Superior temporal gyrus (tissue), 1 donor: ENCODE measurements around the gene KCNH1.
A peak's percentile ranks its signal among the peaks of the same experiment; 100 is the strongest.

ENCODE experiments used
- DNase-seq: peaks from one replicate; pipeline ENCODE4 v3.0.0-alpha.2; 2016; ENCODE audit errors: extremely low spot score

The KCNH1 gene

DNA sequence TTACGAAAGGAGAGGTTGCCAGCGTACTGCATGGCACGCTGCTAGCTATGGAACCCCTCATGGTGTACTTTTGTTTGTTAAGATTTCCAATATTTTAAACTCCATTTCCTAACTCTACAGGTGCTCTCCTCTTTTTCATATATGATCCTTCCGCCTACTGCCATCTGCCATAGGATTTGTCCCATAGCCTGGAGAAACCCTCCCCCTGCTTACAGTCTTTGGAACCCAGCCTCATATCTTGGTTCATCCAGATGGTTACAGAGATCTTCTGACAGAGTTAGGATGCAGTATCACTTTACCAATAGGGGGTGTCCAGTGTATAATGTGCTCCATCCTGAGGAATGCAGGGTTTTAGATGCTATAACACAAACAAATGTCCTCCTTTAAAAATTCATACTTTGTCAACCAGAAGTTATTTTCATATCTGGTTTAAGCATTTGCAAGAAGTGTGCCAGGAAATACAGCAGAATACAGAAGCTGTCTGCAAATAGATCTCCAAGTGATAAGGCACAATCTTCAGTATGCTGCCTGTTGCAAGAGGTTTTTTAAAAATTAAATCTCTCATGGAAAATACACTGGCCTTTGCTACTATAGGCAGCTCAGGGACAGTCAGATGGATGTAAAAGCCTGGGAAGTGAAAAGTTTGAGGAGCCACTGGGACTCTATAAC is 377.8 kb downstream of the KCNH1 start:
- no peak for DNase-seq

GRCh38 chr1:210754878-210755665 is 378.9 kb downstream of the KCNH1 start:
- peak; percentile 66 for DNase-seq

DNA sequence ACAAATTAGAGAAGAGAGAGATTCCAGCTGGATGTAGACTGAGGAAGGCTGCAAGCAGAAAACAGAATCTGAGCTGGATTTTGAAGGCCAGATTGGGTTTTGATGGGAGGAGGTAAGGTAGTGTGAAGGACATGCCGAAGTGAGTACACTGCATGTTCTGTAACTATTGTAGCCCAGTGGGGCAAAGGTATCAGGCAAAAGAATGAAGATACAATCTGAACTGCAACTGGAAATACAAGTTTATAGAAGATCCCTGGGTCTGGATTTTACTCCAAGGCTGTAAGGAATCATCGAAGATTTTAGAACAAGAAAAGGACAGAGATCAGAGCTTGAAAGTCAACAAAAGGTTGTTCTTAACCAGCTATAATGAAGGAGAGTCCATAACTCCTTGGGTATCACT is 382.0 kb downstream of the KCNH1 start:
- DNase-seq, result no peak

DNA sequence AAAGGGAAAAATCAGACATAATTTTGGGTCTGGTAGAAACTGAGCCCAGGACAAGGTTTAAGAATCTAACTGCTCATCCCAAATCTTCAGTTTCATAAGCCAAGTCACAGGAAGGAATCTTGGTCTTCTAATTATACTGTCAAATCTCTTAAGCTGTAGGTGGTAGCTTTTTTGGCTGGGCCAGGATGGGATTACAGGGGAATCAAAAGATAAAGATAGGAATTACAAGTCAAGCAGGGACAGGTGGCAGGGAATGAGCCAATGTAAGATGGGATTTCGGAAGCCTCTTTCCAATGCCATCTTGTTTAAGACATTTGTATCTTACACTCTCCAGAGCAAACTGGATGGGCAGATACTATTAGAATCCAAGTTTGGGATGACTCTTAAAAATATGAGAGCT is 383.5 kb downstream of the KCNH1 start:
- DNase-seq, result no peak

- no peak for DNase-seq
Measured at GRCh38 chr1:210748796-210749195, 385.2 kb downstream of the KCNH1 start.

GRCh38 chr1:210747890-210748289 is 386.1 kb downstream of the KCNH1 start:
- no peak for DNase-seq

DNA sequence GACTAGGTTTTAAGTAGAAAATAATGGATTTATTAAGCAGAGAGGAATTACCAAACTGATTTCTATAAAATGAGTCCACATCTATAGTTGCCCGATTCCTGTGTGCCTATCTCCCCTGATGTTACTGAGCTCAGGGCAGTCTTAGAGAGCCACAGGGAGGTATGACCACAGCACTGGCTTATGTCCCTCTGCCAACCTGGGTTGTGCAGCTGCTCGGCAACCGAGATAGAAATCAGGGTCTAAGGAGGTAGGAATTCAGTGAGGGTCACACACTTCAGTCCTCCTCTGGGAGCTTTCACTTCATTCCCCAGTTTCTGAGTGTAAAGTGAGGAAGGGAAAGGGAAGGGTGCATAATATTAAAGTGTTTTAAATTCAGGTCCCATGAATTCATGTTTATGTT is 386.8 kb downstream of the KCNH1 start:
- DNase-seq, result no peak

- no peak for DNase-seq
Measured at GRCh38 chr1:210746024-210746731, 387.8 kb downstream of the KCNH1 start.

DNA sequence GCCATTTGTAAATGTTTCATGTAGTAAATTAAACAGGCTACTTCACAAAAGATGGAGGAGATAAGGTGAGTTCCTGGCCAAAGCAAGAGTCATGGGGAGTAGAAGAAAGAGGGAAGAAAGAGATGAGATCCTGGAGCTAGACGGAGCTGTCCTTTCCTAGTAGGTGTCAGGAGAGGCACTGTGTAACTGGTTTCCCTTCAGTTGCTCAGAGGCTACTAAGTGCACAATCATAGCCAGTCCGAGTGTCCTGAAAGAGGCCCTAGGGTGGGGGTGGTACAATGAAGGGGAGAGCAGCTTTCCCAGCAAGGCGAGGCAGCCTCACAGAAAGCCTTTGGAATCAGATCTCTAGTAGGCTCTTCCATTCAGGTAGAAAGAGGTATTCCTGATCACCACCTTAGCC is 390.9 kb downstream of the KCNH1 start:
- DNase-seq, result no peak

DNA sequence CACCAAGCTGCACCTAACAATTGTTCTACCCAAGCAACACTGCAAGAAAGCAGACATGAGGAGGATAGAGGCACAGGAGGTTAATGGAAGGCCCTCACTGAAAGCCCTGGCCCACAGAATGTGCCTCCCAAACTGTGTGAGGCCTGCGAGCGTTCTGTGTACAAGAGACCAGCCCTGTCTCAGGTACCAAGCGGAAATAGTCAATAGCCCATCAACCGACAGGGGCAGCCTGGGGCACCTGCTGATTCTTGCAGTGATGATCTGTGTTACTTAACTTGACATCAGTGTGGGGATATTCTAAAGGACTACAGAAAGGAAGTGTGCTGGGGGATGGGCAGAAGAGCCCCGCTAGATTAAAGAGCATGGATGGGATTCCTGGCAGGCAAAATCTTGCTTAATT is 392.4 kb downstream of the KCNH1 start:
- DNase-seq, result no peak

DNA sequence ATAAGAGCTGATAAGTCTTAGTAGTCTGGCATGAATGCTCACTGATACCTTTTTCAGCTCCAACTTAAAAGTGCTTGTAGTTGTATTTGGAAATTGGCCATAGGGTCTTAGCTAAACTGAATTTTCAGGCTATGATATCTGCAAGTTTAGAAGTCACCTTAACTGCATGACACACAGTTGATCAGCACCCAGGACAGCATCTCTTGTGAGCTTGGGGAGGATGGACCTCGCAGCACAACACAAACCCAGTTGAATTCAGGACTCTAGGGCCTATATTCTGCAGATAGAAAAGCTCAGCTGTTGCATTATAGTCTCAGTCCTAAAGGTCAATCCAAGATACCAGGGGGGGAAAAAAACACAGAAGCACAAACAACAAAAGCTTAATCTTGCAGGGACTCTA is 394.3 kb downstream of the KCNH1 start:
- DNase-seq, result no peak

- DNase-seq, result no peak
Measured at GRCh38 chr1:210738256-210738655, 395.7 kb downstream of the KCNH1 start.

GRCh38 chr1:210736713-210737112 is 397.2 kb downstream of the KCNH1 start:
- no peak for DNase-seq

- DNase-seq, result no peak
Measured at GRCh38 chr1:210731597-210731996, 402.4 kb downstream of the KCNH1 start.

DNA sequence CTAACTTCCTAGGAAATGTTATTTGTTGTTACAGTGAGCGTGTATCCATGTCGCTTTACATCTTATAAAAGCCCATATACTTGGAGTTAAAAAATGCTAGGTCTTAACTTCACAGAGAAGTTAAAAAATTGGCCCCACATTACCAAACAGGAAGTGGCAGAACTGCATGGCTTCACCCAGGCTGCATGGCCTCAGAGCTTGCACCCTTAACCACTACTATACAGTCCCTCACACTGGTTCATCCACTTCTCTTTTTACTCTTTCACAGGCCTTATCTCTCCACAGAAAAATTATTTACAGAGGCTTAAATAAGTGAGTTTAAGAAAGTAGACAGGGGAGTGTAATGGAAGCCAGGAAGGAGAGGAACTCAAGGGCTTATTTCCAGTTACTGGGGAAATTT is 402.8 kb downstream of the KCNH1 start:
- DNase-seq, result no peak

DNA sequence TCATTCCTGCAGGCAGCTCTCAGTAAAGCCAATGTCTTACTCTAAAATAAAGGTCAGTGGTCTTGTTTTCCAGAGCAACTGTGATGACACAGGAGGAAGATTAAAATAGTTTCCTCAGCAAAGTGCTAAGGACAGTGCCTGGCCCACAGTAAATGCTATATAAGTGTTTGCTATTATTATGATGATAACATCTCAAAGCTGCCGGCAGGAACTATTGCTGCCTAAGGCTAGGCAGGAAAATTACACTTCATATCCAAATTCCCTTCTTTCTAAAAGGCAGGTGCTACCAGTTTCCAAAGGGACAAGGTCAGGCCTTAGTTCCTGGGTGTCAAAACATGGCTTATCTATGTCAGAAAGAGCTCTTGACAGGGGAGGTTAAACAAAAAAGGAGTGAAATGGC is 403.9 kb downstream of the KCNH1 start:
- DNase-seq, result no peak

- no peak for DNase-seq
Measured at GRCh38 chr1:210728437-210729149, 405.4 kb downstream of the KCNH1 start.

DNA sequence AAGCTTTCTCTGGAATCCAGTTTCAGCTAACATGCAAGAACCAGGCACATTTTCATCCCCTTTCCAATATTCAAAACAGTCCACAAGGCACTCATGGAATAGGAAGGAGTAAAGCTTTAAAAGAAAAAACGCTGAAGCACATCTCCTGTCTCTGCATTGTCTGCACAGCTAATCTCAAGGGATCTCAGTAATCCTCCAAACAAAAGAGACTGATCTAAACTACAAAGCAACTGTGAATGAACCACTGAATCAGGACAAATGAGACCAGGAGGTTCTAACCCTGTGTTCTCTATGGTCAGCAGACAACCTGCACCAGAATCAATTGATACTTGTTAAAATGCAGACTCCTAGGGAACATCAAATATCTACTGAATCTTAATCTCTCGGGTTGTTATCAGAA is 406.2 kb downstream of the KCNH1 start:
- DNase-seq, result no peak

DNA sequence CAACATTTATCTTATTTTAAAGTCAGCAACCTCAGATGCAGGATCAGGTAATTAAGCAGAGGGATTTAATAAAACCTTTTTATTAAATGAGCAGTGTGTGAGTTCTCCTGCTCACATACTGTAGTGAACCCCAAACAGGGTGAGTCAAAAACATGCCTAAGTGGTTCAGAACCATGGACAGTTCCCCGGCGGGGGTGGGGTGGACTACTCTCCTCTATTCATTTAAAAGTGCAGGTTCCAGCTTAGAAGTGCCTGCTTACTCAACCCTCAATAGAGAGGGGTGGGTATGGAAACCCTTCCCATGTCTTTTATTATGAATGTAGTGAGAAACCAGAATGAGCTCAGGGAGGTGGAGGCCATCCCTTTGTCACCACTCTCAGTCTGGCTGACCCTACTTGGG is 407.3 kb downstream of the KCNH1 start:
- no peak for DNase-seq

GRCh38 chr1:210724768-210725167 is 409.2 kb downstream of the KCNH1 start:
- DNase-seq, result no peak

GRCh38 chr1:210723646-210724045 is 410.3 kb downstream of the KCNH1 start:
- no peak for DNase-seq

DNA sequence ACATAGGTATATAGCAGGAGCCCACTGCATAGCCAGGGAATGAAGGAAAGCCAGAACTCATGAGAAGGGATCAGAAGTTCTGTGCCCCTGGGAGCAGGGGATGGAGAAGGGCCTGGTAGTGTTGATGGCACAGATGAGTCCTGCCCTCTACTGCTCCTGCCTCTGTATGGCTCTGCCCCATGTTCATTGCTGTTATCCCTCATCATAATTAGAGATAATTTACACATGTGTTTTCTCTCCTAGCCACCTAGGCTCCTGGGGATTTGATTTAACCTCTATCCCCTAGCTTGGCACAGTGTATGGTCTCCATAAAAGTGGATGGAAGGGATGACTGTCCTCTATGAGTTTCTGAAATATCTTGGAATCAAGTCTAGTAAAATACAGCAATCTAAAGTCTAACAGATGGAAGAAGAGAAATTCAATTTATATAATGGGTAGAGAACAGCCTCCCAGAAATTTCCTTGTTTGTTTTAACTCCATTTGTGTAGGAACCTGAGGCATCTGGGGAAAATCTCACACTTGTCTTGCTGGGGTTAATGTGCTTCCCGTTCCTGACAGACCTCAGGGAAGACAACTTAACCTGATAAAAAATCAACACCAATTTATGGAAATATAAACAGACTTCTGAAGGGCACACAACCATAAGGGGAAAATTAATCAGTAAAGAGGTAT is 411.4 kb downstream of the KCNH1 start:
- DNase-seq, result no peak
